PC-9 (cell line): ENCODE measurements around the gene TMPRSS4. TPM values are rescaled to one million over a fixed set of nuclear protein-coding genes. Genes with fewer than 3 reads are reported as not detected.
A peak's percentile ranks its signal among the peaks of the same experiment; 100 is the strongest.

ENCODE experiments used
- BruUV-seq: library from RNA; stranded (reverse); fragments of 400-500 nt; replicated peaks from 2 replicates; lab custom pipeline; 2021; lab: Mats Ljungman, UMichigan
- CTCF ChIA-PET: fragments of 300-600 bp; sonication (Branson Sonifier 250); formaldehyde crosslinking; loops from one replicate; lab custom pipeline; 2022; ENCODE audit warnings: antibody characterized with exemption; lab: Charles Lee
- POLR2A ChIA-PET: fragments of 300-600 bp; sonication (Branson Sonifier 250); formaldehyde crosslinking; loops from one replicate; lab custom pipeline; 2022; ENCODE audit warnings: antibody characterized with exemption; ENCODE audit not compliant: unreplicated experiment; lab: Charles Lee
- DNase-seq, 2 experiments: peaks; one replicate each; pipeline versions ENCODE4 v3.0.0 to v3.0.0-alpha.2; 2015 to 2022; ENCODE audit warnings: mixed read lengths in 1 of 2
- H2AFZ ChIP-seq: fragments of 200-600 bp; sonication (generic); 2 replicates; pipeline ENCODE4 v1.8.1; 2017; ENCODE audit warnings: antibody characterized with exemption
- H3F3A ChIP-seq: fragments of 200-600 bp; sonication (generic); 2 replicates; pipeline ENCODE4 v1.8.1; 2017; ENCODE audit warnings: antibody characterized with exemption, mild to moderate bottlenecking, low read depth; ENCODE audit not compliant: insufficient read depth
- H3K27ac ChIP-seq: fragments of 200-600 bp; sonication (generic); 2 replicates; pipeline ENCODE4 v1.6.1; 2016; ENCODE audit warnings: mixed run types
- H3K27me3 ChIP-seq: fragments of 200-600 bp; sonication (generic); 2 replicates; pipeline ENCODE4 v1.6.1; 2016; ENCODE audit warnings: low read depth, mixed run types; ENCODE audit not compliant: insufficient read depth
- H3K36me3 ChIP-seq: fragments of 200-600 bp; sonication (generic); 2 replicates; pipeline ENCODE4 v1.6.1; 2016; ENCODE audit warnings: low read depth, mixed run types
- H3K4me1 ChIP-seq: fragments of 200-600 bp; sonication (generic); replicated peaks from 2 replicates; pipeline ENCODE4 v1.6.1; 2016; ENCODE audit warnings: mixed run types; ENCODE audit not compliant: insufficient read depth
- H3K4me2 ChIP-seq: fragments of 200-600 bp; sonication (generic); 2 replicates; pipeline ENCODE4 v1.6.1; 2017; ENCODE audit warnings: mixed run types
- H3K4me3 ChIP-seq: fragments of 200-600 bp; sonication (generic); 2 replicates; pipeline ENCODE4 v1.6.1; 2016; ENCODE audit warnings: mixed run types
- H3K79me2 ChIP-seq: fragments of 200-600 bp; sonication (generic); 2 replicates; pipeline ENCODE4 v1.6.1; 2017; ENCODE audit warnings: low read depth, mixed run types
- H3K9me2 ChIP-seq: fragments of 200-600 bp; sonication (generic); 2 replicates; pipeline ENCODE4 v1.8.1; 2017; ENCODE audit warnings: mild to moderate bottlenecking; ENCODE audit not compliant: insufficient read depth
- H3K9me3 ChIP-seq: fragments of 200-600 bp; sonication (generic); 2 replicates; pipeline ENCODE4 v1.8.1; 2016; ENCODE audit warnings: low read depth; ENCODE audit not compliant: insufficient read depth
- H4K20me1 ChIP-seq: fragments of 200-600 bp; sonication (generic); 2 replicates; pipeline ENCODE4 v1.8.1; 2017; ENCODE audit not compliant: insufficient read depth
- EZH2 ChIP-seq: fragments of 200-600 bp; sonication (generic); IDR thresholded peaks from 2 replicates; pipeline ENCODE4 v1.8.0; 2017; ENCODE audit warnings: antibody characterized with exemption, low read depth
- intact Hi-C: fragments of 100-400 bp; cut with micrococcal nuclease; formaldehyde crosslinking; loops from one replicate; pipeline ENCODE4 v1.10.0; 2022; ENCODE audit not compliant: unreplicated experiment
- total RNA-seq: library from RNA; stranded (reverse); gene quantifications from 2 replicates; pipeline ENCODE4 v1.2.3, GENCODE V29; 2021
- TF ChIP-seq, protein P1 (sequence below): fragments of 200-600 bp; sonication (generic); conservative IDR thresholded peaks from 2 replicates; pipeline ENCODE4 v1.6.1; 2017; ENCODE audit warnings: mixed run types, antibody characterized with exemption, mild to moderate bottlenecking, moderate library complexity

TMPRSS4 gene
- total RNA-seq, 1 experiment from 2014 or later, result 27.6 TPM

GRCh38 chr11:118079491-118079890 lies 2.6 kb downstream of the TMPRSS4 start:
- Histone ChIP-seq H2AFZ (no peak overlapping the region), H3K79me2 (no peaks in the 10 kb centered on the region), H3K9me3 (peaks cover 11% of the 10 kb centered on the region; the same call in 1 of the 2 replicates), H3K36me3 (no peaks in the 10 kb centered on the region), H3K4me3 (no peak overlapping the region), H3K27ac (no peak overlapping the region), H3K4me2 (no peak overlapping the region), H3F3A (peaks cover 22% of the 10 kb centered on the region), H3K27me3 (no peaks in the 10 kb centered on the region), H3K9me2 (no peaks in the 10 kb centered on the region), H4K20me1 (no peaks in the 10 kb centered on the region), H3K4me1 (peaks cover 42% of the 10 kb centered on the region)
- ChIA-PET CTCF (interaction anchor here (0.6 kb wide), 1 partner anchor 1112 kb away, joined by 6 read pairs; no protein-coding TSS in a partner anchor), POLR2A (no interaction called here)
- no peak for TF ChIP-seq EZH2
- TF ChIP-seq, protein P1, sequence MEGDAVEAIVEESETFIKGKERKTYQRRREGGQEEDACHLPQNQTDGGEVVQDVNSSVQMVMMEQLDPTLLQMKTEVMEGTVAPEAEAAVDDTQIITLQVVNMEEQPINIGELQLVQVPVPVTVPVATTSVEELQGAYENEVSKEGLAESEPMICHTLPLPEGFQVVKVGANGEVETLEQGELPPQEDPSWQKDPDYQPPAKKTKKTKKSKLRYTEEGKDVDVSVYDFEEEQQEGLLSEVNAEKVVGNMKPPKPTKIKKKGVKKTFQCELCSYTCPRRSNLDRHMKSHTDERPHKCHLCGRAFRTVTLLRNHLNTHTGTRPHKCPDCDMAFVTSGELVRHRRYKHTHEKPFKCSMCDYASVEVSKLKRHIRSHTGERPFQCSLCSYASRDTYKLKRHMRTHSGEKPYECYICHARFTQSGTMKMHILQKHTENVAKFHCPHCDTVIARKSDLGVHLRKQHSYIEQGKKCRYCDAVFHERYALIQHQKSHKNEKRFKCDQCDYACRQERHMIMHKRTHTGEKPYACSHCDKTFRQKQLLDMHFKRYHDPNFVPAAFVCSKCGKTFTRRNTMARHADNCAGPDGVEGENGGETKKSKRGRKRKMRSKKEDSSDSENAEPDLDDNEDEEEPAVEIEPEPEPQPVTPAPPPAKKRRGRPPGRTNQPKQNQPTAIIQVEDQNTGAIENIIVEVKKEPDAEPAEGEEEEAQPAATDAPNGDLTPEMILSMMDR, result no peak
- intact Hi-C loops, result no loop called here
- DNase-seq, result no peak
- BruUV-seq, result no TSS peak

DNA sequence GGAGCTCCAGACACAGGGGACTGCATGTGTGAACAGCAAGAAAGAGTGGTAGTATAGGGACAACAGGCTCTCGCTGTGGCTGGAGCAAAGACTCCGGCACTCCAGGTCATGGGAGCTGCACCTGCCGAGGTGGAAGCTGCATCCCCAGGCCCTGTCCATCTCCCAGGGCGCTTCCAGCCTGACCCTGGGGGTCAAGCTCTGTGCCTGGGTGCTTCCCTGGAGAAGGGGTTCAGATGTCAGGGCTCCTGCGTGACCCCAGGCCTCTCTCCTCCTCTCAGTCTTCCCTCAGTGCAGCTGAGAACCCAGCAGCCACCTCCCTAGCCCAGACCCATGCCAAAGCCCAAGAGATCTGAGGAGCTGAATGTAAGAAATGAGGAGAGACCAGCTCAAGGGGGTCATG lies 3.4 kb downstream of the TMPRSS4 start:
- CTCF ChIA-PET, result no interaction called here
- H3K27ac ChIP-seq, result no peak overlapping the region
- H3K27me3 ChIP-seq, result no peaks in the 10 kb centered on the region
- no peak overlapping the region for H3K4me2 ChIP-seq
- H2AFZ ChIP-seq, result no peak overlapping the region
- no peaks in the 10 kb centered on the region for H3K79me2 ChIP-seq
- no peaks in the 10 kb centered on the region for H3K36me3 ChIP-seq
- peaks cover 20% of the 10 kb centered on the region for H3F3A ChIP-seq
- intact Hi-C loops, result no loop called here
- DNase-seq, result no peak
- TF ChIP-seq EZH2, result no peak
- TF ChIP-seq, protein P1, result no peak
- no peak overlapping the region for H3K4me3 ChIP-seq
- H4K20me1 ChIP-seq, result no peaks in the 10 kb centered on the region
- peaks cover 34% of the 10 kb centered on the region for H3K4me1 ChIP-seq
- H3K9me3 ChIP-seq, result peaks cover 11% of the 10 kb centered on the region; the same call in 1 of the 2 replicates
- no TSS peak for BruUV-seq
- H3K9me2 ChIP-seq, result no peaks in the 10 kb centered on the region
- POLR2A ChIA-PET, result no interaction called here

GRCh38 chr11:118081241-118081958 lies 4.5 kb downstream of the TMPRSS4 start:
- no TSS peak for BruUV-seq
- Histone ChIP-seq H3K9me3 (peaks cover 10% of the 10 kb centered on the region; the same call in 1 of the 2 replicates), H2AFZ (no peak overlapping the region), H3K4me2 (no peak overlapping the region), H4K20me1 (no peaks in the 10 kb centered on the region), H3K79me2 (no peaks in the 10 kb centered on the region), H3K36me3 (no peaks in the 10 kb centered on the region), H3K27ac (no peak overlapping the region), H3K4me3 (no peak overlapping the region), H3K4me1 (peaks cover 23% of the 10 kb centered on the region), H3K9me2 (no peaks in the 10 kb centered on the region), H3F3A (peaks cover 11% of the 10 kb centered on the region), H3K27me3 (no peaks in the 10 kb centered on the region)
- CTCF ChIA-PET, result no interaction called here
- intact Hi-C loops, result no loop called here
- DNase-seq, result peak in 1 of 2 experiments; percentile 32
- POLR2A ChIA-PET, result no interaction called here
- no peak for TF ChIP-seq EZH2
- TF ChIP-seq, protein P1, result no peak
